ENCODE data around the gene NPHS1.

DNA sequence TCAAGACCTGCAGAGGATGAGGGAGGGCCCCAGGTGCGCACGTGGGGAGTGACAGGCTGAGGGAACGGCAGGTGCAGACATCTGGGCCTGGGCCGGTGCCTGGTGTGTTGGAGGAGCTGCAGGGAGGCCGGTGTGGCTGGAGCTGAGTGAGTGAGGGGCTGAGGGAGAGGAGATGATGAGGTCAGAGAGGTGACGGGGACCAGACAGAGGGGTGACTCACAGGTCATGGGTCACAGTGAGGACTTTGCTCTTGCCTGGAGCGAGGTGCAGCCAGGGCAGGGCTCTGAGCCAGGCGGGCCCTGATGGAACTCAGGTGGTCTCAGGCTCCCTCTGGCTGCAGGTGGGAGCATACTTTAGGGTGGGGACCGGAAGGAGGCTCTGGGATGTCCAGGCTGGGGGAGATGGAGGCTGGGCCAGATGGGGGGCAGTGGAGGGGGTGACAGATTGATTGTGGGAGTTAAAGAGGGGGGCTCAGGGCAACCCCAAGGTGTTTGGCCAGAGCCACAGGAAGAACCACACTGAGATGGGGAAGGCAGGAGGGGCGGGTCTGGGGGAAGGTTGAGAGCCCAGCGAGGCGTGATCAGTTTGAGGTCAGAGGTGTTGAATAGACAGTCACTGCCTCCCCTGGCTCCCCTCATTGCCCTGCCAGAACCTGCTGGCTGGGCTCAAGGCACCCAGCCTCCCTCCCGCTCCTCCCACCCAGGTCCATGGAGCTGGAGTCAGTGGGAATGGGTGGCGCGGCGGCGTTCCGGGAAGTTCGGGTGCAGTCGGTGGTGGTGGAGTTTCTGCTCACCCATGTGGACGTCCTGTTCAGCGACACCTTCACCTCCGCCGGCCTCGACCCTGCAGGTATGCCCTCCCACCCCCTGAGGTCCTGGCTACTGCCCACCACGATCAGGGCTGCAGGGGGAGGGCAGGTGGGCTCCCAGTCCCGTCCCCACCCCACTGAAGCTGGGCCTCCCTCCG lies 68.6 kb downstream of the NPHS1 start:
- no peak for TF ChIP-seq POLR2A (IDR thresholded peaks at IDR 0.05; ENCODE audit: low read depth)
- TF ChIP-seq, protein P1, sequence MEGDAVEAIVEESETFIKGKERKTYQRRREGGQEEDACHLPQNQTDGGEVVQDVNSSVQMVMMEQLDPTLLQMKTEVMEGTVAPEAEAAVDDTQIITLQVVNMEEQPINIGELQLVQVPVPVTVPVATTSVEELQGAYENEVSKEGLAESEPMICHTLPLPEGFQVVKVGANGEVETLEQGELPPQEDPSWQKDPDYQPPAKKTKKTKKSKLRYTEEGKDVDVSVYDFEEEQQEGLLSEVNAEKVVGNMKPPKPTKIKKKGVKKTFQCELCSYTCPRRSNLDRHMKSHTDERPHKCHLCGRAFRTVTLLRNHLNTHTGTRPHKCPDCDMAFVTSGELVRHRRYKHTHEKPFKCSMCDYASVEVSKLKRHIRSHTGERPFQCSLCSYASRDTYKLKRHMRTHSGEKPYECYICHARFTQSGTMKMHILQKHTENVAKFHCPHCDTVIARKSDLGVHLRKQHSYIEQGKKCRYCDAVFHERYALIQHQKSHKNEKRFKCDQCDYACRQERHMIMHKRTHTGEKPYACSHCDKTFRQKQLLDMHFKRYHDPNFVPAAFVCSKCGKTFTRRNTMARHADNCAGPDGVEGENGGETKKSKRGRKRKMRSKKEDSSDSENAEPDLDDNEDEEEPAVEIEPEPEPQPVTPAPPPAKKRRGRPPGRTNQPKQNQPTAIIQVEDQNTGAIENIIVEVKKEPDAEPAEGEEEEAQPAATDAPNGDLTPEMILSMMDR (IDR thresholded peaks at IDR 0.05): no peak
